Astrocyte (in vitro differentiated cells and primary cell): ENCODE data around the gene TMEM203.

Experiments
- EZH2 ChIP-seq: IDR thresholded peaks from 2 replicates; pipeline ENCODE4 v1.6.1; 2012; ENCODE audit warnings: mild to moderate bottlenecking, low read length, inconsistent platforms; ENCODE audit not compliant: insufficient read depth
- TF ChIP-seq, protein P1 (sequence below): IDR thresholded peaks from 2 replicates; pipeline ENCODE4 v1.5.1; 2011; ENCODE audit warnings: low read depth, mild to moderate bottlenecking, inconsistent platforms, low read length, moderate library complexity; ENCODE audit not compliant: insufficient read depth

DNA sequence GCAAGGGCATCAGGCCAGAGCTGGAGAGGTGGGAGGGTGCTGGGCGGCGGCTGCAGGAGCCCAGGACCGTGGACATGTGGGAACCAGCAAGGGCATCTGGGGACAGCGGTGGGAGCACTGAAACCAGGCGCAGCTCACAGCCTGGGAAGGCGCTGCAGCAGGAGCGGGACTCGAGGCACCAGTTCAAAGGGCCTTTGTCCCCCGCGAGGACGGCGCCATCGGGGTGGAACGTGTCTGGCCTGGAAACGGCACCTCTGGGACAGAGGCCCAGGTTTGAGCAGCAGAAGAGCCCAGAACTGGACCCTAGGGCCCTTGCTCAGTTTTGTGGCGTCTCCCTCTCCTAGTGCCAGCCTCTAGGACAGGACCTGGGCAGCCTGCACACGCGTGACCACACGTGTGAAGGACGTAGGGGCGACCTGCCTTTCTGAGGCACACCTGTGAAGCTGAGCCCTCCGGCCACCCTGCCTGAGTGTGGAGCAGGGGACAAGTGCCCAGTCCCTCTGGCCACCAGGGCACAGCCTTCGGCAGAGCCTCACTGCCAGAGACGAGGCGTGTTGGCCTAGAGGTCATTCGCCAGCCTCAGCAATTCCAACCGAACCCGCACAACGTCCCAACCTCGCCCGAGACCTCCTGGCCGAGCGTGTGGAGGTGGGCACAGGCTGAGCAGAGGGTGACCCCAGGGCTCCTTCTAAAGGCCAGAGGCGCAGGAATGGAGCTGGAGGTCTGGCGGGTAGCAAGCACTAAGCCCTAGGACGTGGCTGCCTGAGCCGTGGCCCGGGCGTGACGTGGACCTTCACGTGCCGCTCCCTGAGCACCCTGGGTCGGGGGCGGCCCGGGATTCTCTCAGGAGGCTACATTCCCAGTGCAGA lies 31.4 kb downstream of the TMEM203 start:
- TF ChIP-seq, protein P1, sequence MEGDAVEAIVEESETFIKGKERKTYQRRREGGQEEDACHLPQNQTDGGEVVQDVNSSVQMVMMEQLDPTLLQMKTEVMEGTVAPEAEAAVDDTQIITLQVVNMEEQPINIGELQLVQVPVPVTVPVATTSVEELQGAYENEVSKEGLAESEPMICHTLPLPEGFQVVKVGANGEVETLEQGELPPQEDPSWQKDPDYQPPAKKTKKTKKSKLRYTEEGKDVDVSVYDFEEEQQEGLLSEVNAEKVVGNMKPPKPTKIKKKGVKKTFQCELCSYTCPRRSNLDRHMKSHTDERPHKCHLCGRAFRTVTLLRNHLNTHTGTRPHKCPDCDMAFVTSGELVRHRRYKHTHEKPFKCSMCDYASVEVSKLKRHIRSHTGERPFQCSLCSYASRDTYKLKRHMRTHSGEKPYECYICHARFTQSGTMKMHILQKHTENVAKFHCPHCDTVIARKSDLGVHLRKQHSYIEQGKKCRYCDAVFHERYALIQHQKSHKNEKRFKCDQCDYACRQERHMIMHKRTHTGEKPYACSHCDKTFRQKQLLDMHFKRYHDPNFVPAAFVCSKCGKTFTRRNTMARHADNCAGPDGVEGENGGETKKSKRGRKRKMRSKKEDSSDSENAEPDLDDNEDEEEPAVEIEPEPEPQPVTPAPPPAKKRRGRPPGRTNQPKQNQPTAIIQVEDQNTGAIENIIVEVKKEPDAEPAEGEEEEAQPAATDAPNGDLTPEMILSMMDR: no peak
- no peak for TF ChIP-seq EZH2
